BLaER1 treated with 17β-estradiol and CSF1 and Interleukin-3, amounts not matched to agents 10 nM and 100 nM (cell line): ENCODE results near the gene LNP1.
"Not testable (repeated sequence)": the region's sequence is repeated elsewhere in the genome, so short reads cannot be mapped to it uniquely, and the experiment has no call there.

Experiments
- H3K27ac ChIP-seq, 11 experiments: shearing (Covaris generic); formaldehyde crosslinking; 2 replicates each; pipeline ENCODE4 v1.8.1; 2022
- H3K27me3 ChIP-seq, 11 experiments: shearing (Covaris generic); formaldehyde crosslinking; 2 replicates each; pipeline ENCODE4 v1.8.1; 2022
- H3K36me3 ChIP-seq, 11 experiments: shearing (Covaris generic); formaldehyde crosslinking; 2 replicates each; pipeline ENCODE4 v1.8.1; 2022
- H3K4me1 ChIP-seq, 10 experiments: shearing (Covaris generic); formaldehyde crosslinking; 2 replicates each; pipeline ENCODE4 v1.8.1; 2022
- H3K4me2 ChIP-seq, 11 experiments: shearing (Covaris generic); formaldehyde crosslinking; 2 replicates each; pipeline ENCODE4 v1.8.1; 2022
- H3K4me3 ChIP-seq, 10 experiments: shearing (Covaris generic); formaldehyde crosslinking; 2 replicates each; pipeline ENCODE4 v1.8.1; 2022
- H3K9ac ChIP-seq, 11 experiments: shearing (Covaris generic); formaldehyde crosslinking; 2 replicates each; pipeline ENCODE4 v1.8.1; 2022
- H3K9me3 ChIP-seq, 11 experiments: shearing (Covaris generic); formaldehyde crosslinking; replicated peaks in 1 of 11; 2 replicates each; pipeline ENCODE4 v1.8.1; 2022
- H4K20me1 ChIP-seq, 11 experiments: shearing (Covaris generic); formaldehyde crosslinking; 2 replicates each; pipeline ENCODE4 v1.8.1; 2022
- Cebpa-rat ChIP-seq, 11 experiments: shearing (Covaris generic); IDR thresholded peaks; 2 replicates each; pipeline ENCODE4 v1.8.1; 2022

LNP1 gene

DNA sequence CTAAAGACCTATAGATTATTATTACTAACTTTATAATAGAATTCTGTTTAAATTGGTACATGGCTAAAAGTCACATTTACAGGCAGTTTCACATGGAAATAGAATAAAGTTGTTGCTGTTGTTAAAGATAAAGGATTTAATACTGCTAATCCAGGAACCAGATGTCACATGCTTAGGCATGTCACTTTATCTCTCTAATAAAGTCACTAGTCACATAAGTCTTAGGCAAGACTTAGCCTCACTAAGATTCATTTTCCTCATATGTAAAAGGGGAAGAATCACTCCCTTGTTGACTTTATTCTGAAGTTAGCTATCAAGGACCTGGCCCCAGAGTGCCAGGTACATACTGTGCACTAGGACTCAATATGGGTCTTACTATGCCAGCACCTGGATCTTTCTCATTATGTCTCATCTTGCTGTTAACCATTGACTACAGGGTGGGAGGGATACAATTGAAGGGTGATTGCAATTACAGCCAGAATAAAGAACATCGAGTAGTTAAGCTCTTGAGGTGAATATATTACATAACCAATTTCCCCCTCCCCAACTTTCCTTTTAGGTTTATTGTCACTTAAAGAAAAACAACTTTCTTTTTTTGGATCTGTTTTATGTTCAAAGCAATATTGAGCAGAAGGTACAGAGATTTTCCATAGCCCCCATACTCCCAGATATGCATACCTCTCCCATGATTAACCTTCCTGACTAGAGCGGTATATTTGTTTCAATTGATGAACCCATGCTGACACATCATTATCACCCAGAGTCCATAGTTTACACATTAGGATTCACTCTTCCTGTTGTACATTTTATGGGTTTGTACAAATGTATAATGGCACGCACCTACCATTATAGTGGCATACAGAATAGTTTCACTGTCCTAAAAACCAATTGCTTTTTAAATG is 36.6 kb downstream of the LNP1 start:
- Histone ChIP-seq H4K20me1 (no peaks in the 10 kb centered on the region), H3K36me3 (no peaks in the 10 kb centered on the region), H3K9ac (no peak overlapping the region), H3K27me3 (no peaks in the 10 kb centered on the region), H3K4me1 (no peaks in the 10 kb centered on the region), H3K4me2 (no peak overlapping the region), H3K9me3 (peaks cover 0 to 15% (median 10%) of the 10 kb centered on the region in 11 experiments; a peak in 17 of 22 replicates), H3K4me3 (no peak overlapping the region), H3K27ac (no peak overlapping the region)
- TF ChIP-seq Cebpa-rat (IDR thresholded peaks at IDR 0.05), result no peak

DNA sequence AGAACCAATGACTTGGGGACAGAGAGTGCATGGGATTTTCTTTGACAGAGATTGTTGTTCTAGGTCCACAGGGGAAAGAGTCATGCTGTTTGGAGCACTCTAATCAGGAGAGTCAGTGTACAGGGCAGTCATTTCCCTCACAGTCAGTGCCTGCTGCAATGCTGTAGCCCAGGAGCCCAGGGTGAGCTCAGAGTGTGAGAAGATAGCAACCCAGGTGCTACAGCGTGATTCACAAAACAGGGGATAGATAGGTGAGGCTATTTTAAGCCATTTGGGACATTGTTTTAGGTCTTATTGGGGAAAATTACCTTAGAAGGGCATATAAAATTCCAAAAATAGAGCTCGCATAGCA is 37.3 kb downstream of the LNP1 start:
- Histone ChIP-seq H4K20me1 (no peaks in the 10 kb centered on the region), H3K4me2 (no peak overlapping the region), H3K4me3 (no peak overlapping the region), H3K9ac (no peak overlapping the region), H3K9me3 (peaks cover 4 to 19% (median 13%) of the 10 kb centered on the region in 11 experiments; a peak in 21 of 22 replicates), H3K27ac (no peak overlapping the region), H3K36me3 (no peaks in the 10 kb centered on the region), H3K27me3 (no peaks in the 10 kb centered on the region), H3K4me1 (no peaks in the 10 kb centered on the region)
- TF ChIP-seq Cebpa-rat (IDR thresholded peaks at IDR 0.05), result no peak

DNA sequence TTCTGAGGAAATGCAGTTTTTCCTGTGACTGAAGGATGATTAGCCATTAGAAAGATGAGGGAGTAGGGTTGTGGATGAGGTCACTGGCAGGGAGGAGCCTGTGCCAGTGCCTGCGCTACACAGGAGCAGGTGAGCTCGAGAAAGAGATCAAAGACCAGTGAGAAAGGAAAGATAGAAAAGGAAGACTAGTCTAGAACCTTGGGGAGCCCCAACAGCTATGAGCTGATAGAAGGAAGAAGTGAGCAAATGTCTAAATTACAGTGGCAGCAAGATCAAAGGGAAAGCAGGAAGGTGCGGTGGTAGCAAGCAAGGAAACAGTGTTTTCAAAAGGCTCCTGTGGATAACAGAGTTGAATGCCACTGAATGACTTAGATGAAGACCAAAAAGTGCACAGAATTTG is 39.6 kb downstream of the LNP1 start:
- Histone ChIP-seq H4K20me1 (no peaks in the 10 kb centered on the region), H3K9ac (no peak overlapping the region), H3K27me3 (no peaks in the 10 kb centered on the region), H3K4me3 (no peak overlapping the region), H3K9me3 (peaks cover 11 to 27% (median 19%) of the 10 kb centered on the region in 11 experiments; a peak in 18 of 22 replicates), H3K4me1 (no peaks in the 10 kb centered on the region), H3K4me2 (no peak overlapping the region), H3K27ac (no peak overlapping the region), H3K36me3 (no peaks in the 10 kb centered on the region)
- TF ChIP-seq Cebpa-rat (IDR thresholded peaks at IDR 0.05), result no peak

DNA sequence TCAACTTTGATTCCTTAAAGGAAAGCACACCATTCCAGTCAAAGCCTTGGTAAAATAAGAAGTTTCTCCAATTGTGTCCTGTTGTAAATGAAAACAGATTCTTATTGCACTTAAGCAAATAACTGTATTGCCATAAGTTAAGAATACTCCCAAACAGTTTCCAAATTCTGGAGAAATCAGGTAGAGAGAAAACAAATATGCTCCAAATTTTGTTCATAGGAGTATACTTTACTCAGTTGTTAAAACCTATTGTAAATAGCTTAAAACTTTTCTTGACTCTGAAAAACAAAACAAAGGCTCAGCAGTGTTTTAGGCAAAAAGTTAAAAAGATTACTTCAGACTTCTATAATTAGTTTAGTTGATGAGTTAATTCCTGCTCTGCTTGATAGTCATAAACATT is 42.4 kb downstream of the LNP1 start:
- no peak overlapping the region for H3K4me3 ChIP-seq
- no peak for TF ChIP-seq Cebpa-rat (IDR thresholded peaks at IDR 0.05)
- no peak overlapping the region for H3K27ac ChIP-seq
- no peaks in the 10 kb centered on the region for H3K4me1 ChIP-seq
- no peaks in the 10 kb centered on the region for H3K36me3 ChIP-seq
- H4K20me1 ChIP-seq, result no peaks in the 10 kb centered on the region
- no peak overlapping the region for H3K9ac ChIP-seq
- peaks cover 18 to 39% (median 32%) of the 10 kb centered on the region in 11 experiments; a peak in 18 of 22 replicates for H3K9me3 ChIP-seq
- no peak overlapping the region for H3K4me2 ChIP-seq
- no peaks in the 10 kb centered on the region for H3K27me3 ChIP-seq

DNA sequence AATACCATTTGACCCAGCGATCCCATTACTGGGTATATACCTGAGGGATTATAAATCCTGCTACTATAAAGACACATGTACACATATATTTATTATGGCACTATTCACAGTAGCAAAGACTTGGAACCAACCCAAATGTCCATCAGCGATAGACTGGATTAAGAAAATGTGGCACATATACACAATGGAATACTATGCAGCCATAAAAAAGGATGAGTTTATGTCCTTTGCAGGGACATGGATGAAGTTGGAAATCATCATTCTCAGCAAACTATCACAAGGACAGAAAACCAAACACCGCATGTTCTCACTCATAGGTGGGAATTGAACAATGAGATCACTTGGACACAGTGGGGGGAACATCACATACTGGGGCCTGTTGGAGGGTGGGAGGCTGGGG is 45.7 kb downstream of the LNP1 start:
- not testable (repeated sequence) for H3K27me3 ChIP-seq, H3K27ac ChIP-seq, H3K4me3 ChIP-seq, H4K20me1 ChIP-seq, H3K4me2 ChIP-seq, H3K36me3 ChIP-seq, H3K4me1 ChIP-seq, H3K9ac ChIP-seq
- peaks cover 18 to 39% (median 32%) of the 10 kb centered on the region in 11 experiments; a peak in 18 of 22 replicates for H3K9me3 ChIP-seq

DNA sequence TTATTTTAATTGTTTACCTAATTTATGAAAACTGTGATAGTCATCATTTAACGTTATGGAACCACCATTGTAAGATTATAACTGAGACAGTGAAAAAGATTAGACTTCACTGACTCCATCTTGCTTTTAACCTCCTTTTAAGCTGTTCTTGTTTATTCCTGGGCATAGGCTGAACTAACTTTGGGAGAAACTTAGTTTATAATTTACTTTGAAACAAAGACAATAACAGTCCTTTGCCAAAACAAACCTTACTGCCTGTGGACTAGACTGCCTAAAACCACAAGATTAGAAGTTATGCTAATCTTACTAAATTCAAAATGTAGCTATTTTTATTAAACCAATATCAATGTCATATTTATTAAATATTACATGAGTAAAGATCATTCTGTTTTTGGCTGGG is 46.7 kb downstream of the LNP1 start:
- no peaks in the 10 kb centered on the region for H3K4me1 ChIP-seq
- no peaks in the 10 kb centered on the region for H4K20me1 ChIP-seq
- H3K36me3 ChIP-seq, result no peaks in the 10 kb centered on the region
- no peak for TF ChIP-seq Cebpa-rat (IDR thresholded peaks at IDR 0.05)
- no peaks in the 10 kb centered on the region for H3K27me3 ChIP-seq
- no peak overlapping the region for H3K4me3 ChIP-seq
- no peak overlapping the region for H3K4me2 ChIP-seq
- peaks cover 18 to 39% (median 32%) of the 10 kb centered on the region in 11 experiments; a peak in 18 of 22 replicates for H3K9me3 ChIP-seq
- H3K27ac ChIP-seq, result no peak overlapping the region
- no peak overlapping the region for H3K9ac ChIP-seq

DNA sequence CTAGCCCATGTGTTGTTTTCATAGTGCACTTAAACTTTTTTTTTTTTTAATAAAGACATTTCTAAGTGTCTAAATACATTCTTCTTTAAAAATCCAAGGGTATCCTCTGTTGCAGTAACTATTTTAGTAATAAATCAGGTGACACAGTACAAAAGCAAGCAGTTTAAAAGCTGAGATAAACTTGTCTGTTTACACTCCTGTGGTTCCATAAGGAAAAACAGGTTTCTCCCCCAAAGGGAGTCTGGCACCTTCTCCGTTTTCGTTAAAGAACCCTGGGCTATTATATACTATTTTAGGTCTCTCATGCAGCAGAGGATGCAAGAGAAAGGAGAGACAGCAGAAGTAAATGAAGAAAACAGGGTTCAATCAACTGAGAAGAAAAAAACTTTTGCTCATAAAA is 47.9 kb downstream of the LNP1 start:
- no peaks in the 10 kb centered on the region for H3K36me3 ChIP-seq
- no peaks in the 10 kb centered on the region for H4K20me1 ChIP-seq
- H3K27me3 ChIP-seq, result no peaks in the 10 kb centered on the region
- H3K9ac ChIP-seq, result no peak overlapping the region
- no peak overlapping the region for H3K4me3 ChIP-seq
- H3K4me2 ChIP-seq, result no peak overlapping the region
- TF ChIP-seq Cebpa-rat (IDR thresholded peaks at IDR 0.05), result no peak
- H3K4me1 ChIP-seq, result no peaks in the 10 kb centered on the region
- no peak overlapping the region for H3K27ac ChIP-seq
- H3K9me3 ChIP-seq, result peaks cover 12 to 29% (median 23%) of the 10 kb centered on the region in 11 experiments; a peak in 18 of 22 replicates

DNA sequence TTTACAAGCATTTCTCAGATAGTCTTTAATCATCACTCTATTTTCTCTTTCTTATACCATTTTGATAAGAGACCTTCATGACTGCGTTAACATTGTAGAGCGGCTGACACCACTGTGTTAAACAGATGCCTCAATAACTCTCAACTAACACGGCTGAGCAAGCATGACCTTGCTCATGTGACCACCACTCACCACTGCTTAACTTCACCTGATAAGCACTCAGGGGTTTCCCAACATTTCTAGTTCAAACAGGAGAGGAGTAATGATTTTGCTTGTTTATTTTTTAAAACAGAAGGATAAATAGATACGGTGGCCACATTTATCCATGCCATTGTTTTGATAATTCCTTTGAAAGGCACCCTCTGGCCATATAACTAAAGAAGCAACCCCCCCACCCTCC is 53.3 kb downstream of the LNP1 start:
- peaks cover 10 to 21% (median 18%) of the 10 kb centered on the region in 10 experiments for H3K4me1 ChIP-seq
- H3K27me3 ChIP-seq, result no peaks in the 10 kb centered on the region
- no peaks in the 10 kb centered on the region for H4K20me1 ChIP-seq
- H3K9me3 ChIP-seq, result no peaks in the 10 kb centered on the region
- no peaks in the 10 kb centered on the region for H3K36me3 ChIP-seq
- H3K27ac ChIP-seq, result no peak overlapping the region
- no peak overlapping the region for H3K9ac ChIP-seq
- no peak for TF ChIP-seq Cebpa-rat (IDR thresholded peaks at IDR 0.05)
- no peak overlapping the region for H3K4me3 ChIP-seq
- peak overlapping the region in 5 of 11 experiments; percentile 53 to 75 (median 64); a peak in 5 of 22 replicates for H3K4me2 ChIP-seq

DNA sequence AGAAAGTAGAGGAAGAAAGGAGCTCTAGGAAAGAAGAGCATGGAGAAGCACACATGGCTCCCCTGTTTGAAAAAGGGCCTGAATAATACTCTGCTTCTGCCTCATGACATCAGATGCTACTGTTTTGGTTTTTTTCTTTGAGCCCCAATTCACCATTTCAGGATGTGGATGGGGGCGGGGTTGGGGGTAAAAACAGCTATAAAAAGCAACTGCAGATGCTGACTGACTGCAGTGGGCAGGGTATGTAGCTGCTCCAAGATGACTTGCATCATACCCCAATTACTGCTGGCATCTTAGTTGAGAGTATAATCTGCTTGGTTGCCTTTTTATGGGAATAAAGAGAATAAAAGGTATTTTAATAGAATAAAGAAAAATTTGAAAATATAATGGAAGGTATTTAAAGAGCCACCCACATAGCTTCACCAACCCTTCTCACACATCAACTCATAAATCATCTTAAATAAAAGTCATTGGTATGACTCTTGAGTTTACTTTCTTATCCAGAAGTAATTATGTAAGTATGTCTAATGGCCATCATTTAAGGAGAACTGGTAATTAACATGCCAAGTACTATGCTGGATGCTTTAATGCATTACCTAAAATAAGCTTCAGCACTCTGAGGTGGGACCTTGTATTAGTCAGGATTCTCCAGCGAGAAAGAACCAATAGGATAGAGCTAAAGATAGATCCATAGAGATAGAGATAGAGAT is 54.7 kb downstream of the LNP1 start:
- no peak overlapping the region for H3K4me3 ChIP-seq
- H3K9ac ChIP-seq, result peak overlapping the region in 2 of 11 experiments; percentile 2 to 5; a peak in 1 of 22 replicates
- TF ChIP-seq Cebpa-rat (IDR thresholded peaks at IDR 0.05), result no peak
- peak overlapping the region in 3 of 11 experiments; percentile 48 to 56 (median 49); a peak in 5 of 22 replicates for H3K27ac ChIP-seq
- no peaks in the 10 kb centered on the region for H3K36me3 ChIP-seq
- no peaks in the 10 kb centered on the region for H3K27me3 ChIP-seq
- no peaks in the 10 kb centered on the region for H3K9me3 ChIP-seq
- H3K4me2 ChIP-seq, result peak overlapping the region; percentile 2 to 75 (median 62); a peak in 20 of 22 replicates
- no peaks in the 10 kb centered on the region for H4K20me1 ChIP-seq
- H3K4me1 ChIP-seq, result peaks cover 10 to 21% (median 18%) of the 10 kb centered on the region in 10 experiments
